Fibroblast of gingiva (primary cell): ENCODE measurements around the gene FEM1A.
"Not testable (repeated sequence)": the region's sequence is repeated elsewhere in the genome, so short reads cannot be mapped to it uniquely, and the experiment has no call there.

Experiments used
- DNase-seq: peaks from one replicate; pipeline ENCODE4 v3.0.0-alpha.2; 2011; ENCODE audit warnings: low read depth

Gene FEM1A

DNA sequence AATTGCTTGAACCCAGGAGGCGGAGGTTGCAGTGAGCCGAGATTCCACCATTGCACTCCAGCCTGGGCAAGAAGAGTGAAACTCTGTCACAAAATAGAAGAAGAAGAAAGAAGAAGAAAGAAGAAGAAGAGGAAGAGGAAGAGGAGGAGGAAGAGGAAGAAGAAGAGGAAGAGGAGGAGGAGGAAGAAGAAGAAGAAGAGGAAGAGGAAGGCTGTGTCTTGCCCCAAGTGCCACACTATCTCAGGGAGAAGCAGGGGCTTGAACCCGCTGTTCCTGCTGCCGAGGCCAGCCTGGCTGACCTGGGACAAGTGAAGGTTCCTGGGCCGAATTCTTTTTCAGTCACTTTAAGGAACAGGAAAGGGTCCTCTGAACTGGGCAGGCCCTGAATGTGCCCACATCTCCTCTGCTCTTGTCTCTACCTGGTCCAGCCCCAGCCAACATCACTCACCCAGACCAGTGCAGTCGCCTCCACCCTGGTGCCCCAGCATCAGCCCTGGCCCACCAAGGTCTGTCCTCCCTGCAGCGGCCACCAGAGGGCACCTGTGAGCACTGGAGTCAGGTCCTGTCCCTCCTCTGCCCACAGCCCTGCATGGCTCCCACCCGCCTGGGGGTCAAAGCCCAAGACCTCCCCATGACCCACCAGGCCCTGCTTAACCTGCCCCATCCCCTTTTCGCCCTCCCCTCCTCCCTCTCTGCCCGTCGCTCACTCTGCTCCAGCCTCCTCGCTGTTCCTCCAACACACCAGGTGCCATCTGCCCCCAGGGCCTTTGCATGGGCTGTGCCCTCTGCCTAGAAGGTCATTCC, 20.0 kb downstream of the FEM1A start:
- peak; percentile 45 for DNase-seq

DNA sequence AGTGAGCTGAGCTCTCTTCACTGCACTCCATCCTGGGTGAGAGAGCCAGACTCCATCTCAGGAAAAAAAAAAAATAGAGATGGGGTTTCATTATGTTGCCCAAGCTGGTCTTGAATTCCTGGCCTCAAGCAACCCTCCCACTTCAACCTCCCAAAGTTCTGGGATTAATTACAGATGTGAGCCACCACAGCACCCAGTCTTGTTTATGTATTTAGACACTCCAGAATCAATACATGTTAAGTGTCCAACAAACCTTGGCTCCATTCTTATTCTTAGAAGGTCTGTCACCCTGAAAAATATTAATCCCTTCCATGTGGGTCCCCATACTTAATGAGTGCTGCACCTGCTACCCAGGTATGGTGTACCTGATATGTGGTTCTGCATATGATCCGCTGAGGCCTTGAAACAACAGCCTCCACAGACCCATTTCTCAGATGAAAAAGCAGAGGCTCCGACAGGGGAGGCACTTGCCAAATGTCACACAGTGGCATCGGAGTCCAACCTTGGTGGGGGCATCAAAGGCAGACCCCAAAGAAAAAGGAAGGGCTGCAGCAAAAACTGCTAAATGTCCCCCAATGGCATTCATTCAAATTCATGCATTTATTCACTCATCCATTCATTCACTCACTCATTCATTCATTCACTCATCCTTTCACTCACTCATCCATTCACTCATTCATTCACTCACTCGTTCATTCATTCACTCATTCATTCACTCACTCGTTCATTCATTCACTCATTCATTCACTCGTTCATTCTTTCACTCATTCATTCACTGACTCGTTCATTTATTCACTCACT, 23.3 kb downstream of the FEM1A start:
- peak; percentile 97 for DNase-seq

DNA sequence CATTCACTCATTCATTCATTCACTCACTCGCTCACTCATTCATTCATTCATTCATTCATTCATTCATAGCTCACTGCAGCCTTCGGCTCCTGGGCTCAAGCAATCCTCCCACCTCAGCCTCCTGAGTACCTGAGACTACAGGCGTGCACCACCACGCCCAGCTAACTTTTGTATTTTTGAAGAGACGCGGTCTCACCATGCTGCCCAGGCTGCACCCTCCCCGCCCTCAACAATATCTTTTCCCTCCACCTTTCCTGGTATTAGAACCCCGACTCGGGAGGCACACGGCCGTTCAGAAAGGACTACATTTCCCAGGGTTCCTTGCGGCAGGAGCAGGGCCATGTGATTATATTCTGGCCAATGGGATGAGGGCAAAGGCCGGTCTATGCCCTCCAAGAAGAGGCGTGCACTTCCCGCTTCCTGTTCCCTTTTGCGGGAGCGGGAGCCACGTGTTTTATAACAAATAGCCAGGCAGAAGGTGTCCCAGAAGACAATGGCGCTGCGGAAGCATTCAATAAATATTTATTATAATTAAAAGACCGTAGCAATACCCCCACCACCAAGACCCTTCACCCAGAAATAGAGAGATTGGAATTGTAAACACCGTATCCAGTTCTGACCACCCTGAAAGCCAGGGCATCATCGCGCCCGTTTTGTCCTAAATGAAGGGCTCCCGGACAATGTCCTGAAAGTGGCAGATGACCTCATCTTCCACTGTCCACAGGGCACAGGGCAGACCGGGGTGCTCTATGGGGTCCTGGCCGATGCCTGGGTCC, 24.1 kb downstream of the FEM1A start:
- DNase-seq: peak; percentile 91

DNA sequence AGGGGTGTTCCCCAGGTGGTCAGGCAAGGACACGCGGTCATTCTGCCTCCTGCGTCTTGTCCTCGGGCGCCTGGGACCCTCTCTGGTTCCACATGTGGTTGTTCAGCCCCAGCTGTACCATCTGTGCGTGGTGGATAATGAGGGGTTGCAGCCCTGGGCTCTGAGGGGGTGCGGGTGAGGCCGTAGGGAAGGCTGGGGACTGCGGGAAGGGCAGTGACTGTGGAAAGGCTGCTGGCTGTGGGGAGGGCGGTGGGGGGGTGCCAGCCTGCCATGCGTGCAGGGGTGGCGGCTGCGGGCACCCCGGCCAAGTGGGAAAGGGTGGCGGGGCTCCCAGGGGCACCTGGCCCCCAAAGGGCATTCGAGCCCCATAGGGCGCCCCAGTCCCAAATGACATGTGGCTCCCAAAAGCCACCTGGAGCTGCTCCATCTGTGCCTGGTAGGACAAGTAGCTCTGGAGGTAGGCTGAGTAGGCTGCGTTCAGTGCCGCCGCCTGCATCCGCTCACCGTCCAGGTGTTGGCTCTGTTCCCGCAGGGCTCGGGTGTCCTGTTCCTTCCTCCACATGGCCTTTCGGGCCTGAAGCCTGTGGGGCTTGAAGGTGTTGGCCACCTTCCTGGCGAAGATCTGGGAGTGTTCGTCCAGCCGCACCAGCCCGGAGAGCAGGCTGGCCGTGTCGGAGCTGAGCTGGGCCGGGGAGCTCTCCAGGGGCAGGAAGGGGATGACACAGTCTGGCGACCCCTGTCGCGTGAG, 24.8 kb downstream of the FEM1A start:
- no peak for DNase-seq

DNA sequence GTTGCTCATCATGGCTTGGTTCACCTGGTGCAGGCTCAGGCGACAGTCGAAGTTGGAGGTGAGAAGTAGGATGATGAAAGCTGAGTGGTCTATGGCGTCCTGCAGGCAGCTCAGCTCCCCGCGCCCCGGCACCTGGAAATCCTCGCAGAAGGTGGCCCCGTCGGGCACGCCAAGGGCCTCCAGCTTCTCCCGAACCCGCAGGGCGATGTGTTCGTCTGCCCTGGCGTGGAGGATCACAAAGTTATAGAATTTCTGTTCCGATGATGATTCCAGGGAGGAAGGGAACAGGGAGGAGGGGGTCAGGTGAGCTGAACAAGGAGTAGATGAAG, 25.4 kb downstream of the FEM1A start:
- no peak for DNase-seq

DNA sequence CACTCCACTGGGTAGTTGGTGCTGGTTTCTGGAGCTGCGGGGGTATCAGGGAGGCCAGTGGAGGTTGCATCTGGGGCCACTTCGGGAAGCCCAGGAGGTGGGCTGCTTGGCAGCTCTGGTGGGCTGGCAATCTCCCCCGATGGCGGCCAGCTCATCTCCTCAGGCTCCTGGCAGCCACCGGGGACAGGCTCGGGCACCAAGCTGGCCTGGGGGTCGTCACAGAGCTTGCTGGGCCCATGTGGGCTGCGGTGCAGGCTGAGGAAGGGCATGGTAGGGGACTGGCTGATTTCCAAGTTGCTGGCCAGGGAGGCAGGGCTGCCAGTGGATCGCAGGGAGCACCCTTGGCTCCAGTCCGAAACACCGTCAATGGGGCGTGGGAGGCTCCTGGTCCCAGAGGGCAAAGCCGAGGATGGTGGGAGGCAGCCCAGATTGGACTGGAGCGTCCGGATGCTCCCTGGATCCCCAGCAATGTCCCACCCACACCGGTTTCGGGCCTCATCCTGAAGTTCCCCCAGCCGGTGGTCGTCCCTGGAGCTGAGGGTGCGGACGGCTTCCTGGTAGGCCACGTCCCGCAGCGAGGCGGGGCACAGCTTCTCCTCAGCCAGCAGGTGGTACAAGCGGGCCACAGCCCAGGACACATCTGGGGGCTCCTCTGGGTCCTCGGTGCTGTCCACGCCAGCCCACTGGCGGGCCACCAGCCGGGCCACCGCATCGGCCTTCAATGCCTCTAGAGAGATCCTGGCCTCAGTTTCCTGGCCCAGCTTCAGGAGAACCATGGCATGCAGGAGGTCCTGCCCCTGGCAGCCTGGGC, 26.1 kb downstream of the FEM1A start:
- no peak for DNase-seq

DNA sequence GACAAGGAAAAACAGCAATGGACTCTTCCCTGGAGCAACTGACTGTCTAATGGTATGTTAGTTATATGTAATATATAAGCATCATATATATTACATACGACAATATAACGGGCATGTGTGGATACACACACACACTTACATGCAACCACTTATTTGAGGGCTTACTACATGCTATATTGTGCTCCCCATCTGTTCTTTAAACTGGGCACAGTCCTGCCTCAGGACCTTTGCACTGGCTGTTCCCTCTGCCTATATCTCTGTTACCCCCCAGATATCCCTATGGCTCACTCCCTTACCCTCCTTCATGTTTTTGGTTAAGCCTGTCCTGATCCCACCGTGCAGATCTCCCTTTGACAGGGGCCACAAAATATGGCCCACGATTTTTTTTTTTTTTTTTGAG, 29.7 kb downstream of the FEM1A start:
- no peak for DNase-seq

DNA sequence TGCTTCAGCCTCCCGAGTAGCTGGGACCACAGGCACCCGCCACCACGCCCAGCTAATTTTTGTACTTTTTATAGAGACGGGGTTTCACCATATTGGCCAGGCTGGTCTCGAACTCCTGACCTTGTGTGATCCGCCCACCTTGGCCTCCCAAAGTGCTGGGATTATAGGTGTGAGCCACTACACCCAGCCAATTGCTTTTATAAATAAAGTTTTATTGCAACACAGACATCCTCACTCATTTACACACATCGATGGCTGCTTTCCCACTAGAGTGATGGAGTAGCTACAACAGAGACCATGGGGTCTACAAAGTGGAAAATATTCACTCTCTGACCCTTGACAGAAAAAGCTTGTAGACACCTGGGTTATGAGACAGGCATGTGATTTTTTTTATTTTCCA, 30.8 kb downstream of the FEM1A start:
- DNase-seq: not testable (repeated sequence)

DNA sequence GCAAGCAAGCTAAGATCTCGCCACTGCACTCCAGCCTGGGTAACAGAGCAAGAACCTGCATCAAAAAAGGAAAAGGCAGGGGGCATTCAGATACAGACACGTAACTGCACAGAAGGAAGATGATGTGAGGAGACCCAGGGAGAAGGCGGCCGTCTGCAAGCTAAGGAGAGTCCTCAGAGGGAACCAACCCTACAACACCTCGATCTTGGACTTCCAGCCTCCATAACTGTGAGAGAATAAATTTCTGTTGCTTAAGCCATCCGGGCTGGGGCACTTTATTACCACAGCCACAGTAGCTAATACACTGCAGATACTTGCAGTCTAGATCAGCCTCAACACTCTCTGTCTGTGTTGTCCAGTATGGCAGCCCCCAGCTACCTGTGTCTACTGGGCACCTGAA, 32.0 kb downstream of the FEM1A start:
- no peak for DNase-seq

DNA sequence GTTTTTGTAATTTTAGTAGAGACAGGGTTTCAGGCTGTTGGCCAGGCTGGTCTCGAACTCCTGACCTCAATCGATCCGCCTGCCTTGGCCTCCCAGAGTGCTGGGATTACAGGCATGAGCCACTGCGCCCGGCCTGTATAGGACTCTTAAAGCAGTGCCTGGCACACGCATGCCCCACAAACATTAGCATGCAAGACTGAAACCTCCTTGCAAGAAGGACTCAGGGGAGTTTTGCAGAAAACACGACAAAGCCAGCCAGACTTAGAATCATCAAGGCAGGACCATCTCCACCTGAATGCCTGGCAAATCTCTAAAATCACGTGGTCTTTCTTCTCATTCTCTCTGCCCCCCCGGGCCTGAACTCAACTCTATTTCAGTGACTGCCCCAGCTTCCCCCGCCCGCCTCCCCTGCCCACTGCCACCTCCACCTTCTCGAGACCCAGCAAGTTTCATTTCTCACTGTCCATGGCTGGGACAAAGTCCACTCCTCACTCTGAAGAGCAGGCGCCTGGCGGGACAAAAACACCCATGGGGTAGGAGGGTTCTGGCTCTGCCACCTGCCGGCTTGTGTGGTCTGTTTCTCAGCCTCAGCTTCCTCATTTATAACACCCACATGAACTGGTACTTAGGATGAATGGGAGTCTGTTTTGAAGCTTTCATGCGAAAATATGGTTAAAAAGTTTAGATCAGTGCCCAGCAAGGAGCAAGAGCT, 37.6 kb downstream of the FEM1A start:
- DNase-seq: no peak

DNA sequence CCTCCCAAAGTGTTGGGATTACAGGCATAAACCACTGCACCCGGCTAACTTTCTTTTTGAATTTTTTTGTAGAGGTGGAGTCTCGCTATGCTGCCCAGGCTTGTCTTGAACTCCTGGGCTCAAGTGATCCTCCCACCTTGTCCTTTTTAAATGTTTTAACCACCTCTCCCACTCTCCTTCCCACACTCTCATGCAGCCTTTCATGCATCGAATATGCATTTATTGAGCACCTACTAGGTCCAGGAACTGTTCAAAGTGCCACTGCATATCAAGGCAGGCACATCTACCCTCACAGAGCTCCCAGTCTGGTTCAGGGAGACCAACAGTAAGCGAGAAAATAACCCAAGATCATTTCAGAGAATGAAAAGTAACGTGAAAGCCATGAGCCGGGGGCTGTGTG, 38.8 kb downstream of the FEM1A start:
- no peak for DNase-seq

DNA sequence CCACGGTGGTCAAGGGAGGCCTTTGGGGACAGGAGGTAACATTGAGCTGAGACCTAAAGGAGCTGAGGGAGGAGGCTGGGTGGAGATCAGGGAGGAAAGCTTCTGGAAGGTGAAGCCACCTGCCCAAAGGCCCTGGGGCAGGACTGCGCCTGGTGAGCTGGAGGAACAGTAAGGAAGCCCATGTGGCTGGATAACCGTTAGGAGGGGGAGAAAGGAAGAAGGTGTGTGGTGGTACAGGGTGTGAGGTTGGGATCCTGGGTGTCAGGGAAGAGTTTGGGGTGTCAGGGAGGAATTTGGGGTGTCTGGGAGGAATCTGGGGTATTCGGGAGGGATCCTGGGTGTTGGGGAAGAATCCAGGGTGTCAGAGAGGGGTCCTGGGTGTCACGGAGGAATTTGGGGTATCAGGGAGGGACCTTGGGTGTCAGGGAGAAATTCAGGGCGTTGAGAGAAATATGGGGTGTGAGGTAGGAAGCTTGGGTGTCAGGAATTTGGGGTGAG, 39.3 kb downstream of the FEM1A start:
- no peak for DNase-seq

DNA sequence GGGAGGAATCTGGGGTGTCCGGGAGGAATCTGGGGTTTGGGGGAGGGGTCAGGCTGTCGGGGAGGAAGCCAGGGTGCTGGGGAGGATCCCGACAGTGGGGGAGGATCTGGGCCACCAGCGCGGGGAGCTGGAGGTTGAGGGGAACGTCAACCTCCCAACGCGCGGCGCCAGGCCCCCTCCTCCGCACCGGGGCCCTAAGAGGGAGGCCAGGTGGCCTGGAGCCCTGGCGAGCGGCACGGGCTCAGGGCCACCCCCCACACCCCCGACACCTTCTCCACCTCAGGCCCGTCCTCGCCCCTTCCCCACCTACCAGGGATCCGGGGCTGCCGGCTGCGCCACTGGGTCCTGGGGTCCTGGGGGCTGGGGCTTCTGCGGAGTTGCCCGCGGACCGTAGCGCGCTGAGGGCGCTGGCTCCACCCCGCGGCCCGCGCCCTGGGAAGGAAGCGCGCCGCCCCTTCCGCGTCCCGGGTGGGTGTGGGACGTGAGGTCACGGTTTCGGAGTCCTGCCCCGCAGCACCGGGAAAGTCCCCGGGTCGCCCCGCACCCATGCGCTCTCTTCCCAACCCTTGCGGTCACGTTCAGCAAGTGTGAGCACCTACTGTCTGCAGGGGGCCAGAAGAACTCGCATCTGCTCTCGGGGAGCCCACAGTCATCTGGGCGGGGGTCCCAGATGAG, 39.9 kb downstream of the FEM1A start, which contains the start of gene TICAM1:
Gene TICAM1 (minus strand): TSS at position 409 of the 675 bp plus-strand sequence. CDS start 13,335 bp downstream, outside the sequence.
- peak; percentile 62 for DNase-seq

DNA sequence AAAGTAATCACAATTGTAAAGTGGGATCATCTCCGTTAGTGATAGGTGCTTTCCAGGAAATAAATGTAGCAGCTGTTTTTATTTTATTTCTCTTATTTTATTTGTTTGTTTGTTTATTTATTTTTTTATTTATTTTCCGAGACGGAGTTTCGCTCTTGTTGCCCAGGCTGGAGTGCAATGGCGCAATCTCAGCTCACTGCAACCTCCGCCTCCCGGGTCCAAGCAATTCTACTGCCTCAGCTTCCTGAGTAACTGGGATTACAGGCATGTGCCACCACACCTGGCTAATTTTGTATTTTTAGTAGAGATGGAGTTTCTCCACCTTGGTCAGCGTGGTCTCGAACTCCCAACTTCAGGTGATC, 40.4 kb downstream of the FEM1A start:
- DNase-seq: not testable (repeated sequence)

DNA sequence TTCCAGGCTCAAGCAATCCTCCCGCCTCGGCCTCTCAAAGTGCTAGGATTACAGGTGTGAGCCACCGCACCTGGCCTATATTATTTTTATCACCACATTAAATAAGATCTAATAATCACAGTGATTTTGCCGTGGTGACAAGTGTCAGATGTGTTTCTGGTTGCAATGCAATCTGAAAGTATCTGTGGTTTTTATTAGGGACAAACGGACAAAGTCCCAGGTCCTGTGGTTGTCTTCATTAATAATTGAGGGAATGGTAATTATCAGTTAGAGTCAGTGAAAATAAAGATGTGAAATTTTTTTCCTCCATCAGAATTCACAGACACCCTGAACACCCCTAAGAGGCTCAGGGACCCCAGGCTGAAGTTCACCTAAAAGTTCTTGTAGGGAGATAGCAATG, 41.2 kb downstream of the FEM1A start:
- DNase-seq: no peak

DNA sequence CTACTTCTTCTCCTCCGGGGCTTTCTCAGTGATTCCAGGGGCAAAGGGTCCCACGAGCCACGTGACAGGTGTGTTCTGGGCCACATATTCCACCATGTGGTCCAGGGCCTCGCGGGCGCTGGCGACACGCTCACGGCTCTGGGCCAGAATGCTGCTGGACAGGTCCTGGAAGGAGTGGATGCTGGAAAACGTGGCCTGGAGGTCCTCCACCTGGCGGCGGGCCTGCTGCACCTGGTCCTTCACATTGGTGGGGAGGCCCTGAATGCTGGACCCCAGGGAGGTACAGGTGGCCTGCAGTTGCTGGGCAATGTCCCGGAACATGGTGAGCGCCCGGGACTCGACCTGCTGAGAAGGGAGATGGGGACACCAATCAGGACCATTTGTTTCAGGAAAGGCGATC, 47.7 kb downstream of the FEM1A start:
- no peak for DNase-seq

DNA sequence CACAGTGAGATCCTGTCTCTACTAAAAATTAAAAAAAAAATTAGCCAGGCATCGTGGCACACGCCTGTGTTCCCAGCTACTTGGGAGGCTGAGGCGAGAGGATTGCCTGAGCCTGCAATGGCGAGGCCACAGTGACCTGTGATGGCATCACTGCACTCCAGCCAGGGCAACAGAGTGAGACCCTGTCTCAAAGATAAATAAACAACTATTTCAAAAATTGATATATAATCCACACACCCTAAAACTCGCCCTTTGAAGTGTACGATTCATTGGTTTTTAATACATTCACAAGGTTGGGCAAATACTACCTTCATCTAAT, 52.1 kb downstream of the FEM1A start:
- no peak for DNase-seq

DNA sequence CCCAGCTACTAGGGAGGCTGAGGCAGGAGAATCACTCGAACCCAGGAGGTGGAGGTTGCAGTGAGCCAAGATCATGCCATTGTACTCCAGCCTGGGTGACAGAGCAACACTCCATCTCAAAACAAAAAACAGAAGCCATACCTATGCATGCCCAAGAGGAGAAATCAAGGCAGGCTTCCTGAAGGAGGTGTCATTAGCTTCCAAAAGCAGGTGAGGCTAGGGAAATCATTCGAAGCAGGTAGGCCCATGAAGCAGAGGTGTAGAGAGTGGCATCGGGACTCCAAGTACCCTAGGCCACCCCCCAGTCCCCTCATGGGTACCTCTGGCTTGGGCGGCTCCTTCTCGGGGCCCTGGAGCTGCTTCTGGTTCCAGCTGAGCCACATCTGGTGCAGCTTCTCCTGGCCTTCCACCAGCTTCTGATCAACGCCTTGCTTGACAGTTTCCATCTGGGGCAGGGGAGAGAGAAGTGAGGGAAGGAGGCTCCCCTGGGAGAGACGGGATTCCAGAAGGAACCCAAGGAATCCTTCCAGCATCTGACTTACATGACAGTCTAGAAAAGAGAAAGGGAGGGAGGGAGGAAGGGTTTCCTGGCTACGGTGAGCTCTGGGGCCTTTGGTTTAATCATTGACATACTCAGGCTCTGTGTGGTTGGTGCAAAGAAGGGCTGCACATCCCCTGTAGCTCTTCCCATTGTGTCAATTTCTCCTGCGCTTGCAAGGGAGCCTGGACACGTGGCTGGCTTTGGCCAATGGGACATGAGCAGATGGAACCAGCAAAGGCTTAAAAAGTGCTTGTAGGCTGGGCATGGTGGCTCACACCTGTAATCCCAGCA, 53.0 kb downstream of the FEM1A start:
- peak; percentile 75 for DNase-seq

DNA sequence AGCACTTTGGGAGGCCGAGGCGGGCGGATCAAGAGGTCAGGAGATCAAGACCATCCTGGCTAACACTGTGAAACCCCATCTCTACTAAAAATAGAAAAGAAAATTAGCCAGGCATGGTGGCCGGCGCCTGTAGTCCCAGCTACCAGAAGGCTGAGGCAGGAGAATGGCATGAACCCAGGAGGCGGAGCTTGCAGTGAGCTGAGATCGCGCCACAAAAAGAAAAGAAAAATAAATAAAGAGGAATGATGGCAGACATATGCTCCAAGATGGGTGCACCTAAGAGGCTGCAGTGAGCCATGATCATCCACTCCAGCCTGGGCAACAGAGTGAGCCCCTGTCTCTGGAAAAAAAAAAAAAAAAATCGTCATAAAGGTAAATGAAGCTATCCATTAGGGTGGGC, 54.4 kb downstream of the FEM1A start:
- DNase-seq: peak; percentile 38
